SU-DHL-6 (cell line): ENCODE results near the gene CRACR2A.

Experiments used
- H2AFZ ChIP-seq: fragments of 200-600 bp; sonication (generic); 2 replicates; pipeline ENCODE4 v1.6.1; 2014; ENCODE audit warnings: low read depth, mild to moderate bottlenecking, moderate library complexity, mixed read lengths, antibody characterized with exemption, low read length; ENCODE audit not compliant: severe bottlenecking
- H3F3A ChIP-seq: fragments of 200-600 bp; shearing (Covaris generic); 2 replicates; pipeline ENCODE4 v1.6.0; 2016; ENCODE audit warnings: antibody characterized with exemption, mild to moderate bottlenecking; ENCODE audit not compliant: insufficient read depth
- H3K27ac ChIP-seq: fragments of 200-600 bp; sonication (generic); 2 replicates; pipeline ENCODE4 v1.5.1; 2016; ENCODE audit warnings: low read depth, mild to moderate bottlenecking, low read length, moderate library complexity, mixed read lengths
- H3K27me3 ChIP-seq: fragments of 200-600 bp; sonication (generic), shearing (Covaris generic); 2 replicates; pipeline ENCODE4 v1.6.0; 2014; ENCODE audit warnings: mild to moderate bottlenecking, low read length
- H3K36me3 ChIP-seq: fragments of 200-600 bp; sonication (generic); 2 replicates; pipeline ENCODE4 v1.6.1; 2014; ENCODE audit warnings: mild to moderate bottlenecking, low read length, mixed read lengths
- H3K4me2 ChIP-seq: fragments of 300-600, 200-600 bp; shearing (Covaris generic), sonication (generic); 2 replicates; pipeline ENCODE4 v1.6.0; 2014; ENCODE audit warnings: low read length, low read depth, mild to moderate bottlenecking; ENCODE audit not compliant: poor library complexity, severe bottlenecking
- H3K4me3 ChIP-seq: fragments of 200-600 bp; sonication (generic); 2 replicates; pipeline ENCODE4 v1.5.1; 2014; ENCODE audit warnings: antibody characterized with exemption, low read length, mild to moderate bottlenecking, mixed read lengths; ENCODE audit not compliant: insufficient read depth, poor library complexity, severe bottlenecking
- H3K79me2 ChIP-seq: fragments of 200-600 bp; sonication (generic); 2 replicates; pipeline ENCODE4 v1.6.1; 2014; ENCODE audit warnings: mild to moderate bottlenecking, low read length, moderate library complexity; ENCODE audit not compliant: insufficient read depth
- H3K9ac ChIP-seq: fragments of 200-600 bp; sonication (generic); 2 replicates; pipeline ENCODE4 v1.7.0; 2014; ENCODE audit warnings: mild to moderate bottlenecking, low read length
- H3K9me2 ChIP-seq: fragments of 200-600 bp; sonication (generic); replicated peaks from 2 replicates; pipeline ENCODE4 v1.6.1; 2014; ENCODE audit warnings: low read length; ENCODE audit not compliant: insufficient read depth
- H3K9me3 ChIP-seq: fragments of 200-600 bp; sonication (generic); 2 replicates; pipeline ENCODE4 v1.6.1; 2014; ENCODE audit warnings: low read length, mixed read lengths; ENCODE audit not compliant: insufficient read depth
- H4K20me1 ChIP-seq: fragments of 200-600 bp; sonication (generic); 2 replicates; pipeline ENCODE4 v1.6.1; 2014; ENCODE audit warnings: low read depth, mild to moderate bottlenecking, antibody characterized with exemption, low read length, moderate library complexity, mixed read lengths
- EZH2phosphoT487 ChIP-seq: fragments of 200-600 bp; sonication (generic), shearing (Covaris generic); conservative IDR thresholded peaks from 2 replicates; pipeline ENCODE4 v1.6.1; 2018; ENCODE audit warnings: mild to moderate bottlenecking, antibody characterized with exemption, low read length, moderate library complexity, mixed read lengths
- TF ChIP-seq, protein P1 (sequence below): fragments of 200-600 bp; sonication (generic); IDR thresholded peaks from one replicate; pipeline ENCODE4 v1.5.1; 2017; ENCODE audit warnings: antibody characterized with exemption, mild to moderate bottlenecking, low read length, moderate library complexity; ENCODE audit not compliant: insufficient read depth, poor library complexity, severe bottlenecking

CRACR2A gene

DNA sequence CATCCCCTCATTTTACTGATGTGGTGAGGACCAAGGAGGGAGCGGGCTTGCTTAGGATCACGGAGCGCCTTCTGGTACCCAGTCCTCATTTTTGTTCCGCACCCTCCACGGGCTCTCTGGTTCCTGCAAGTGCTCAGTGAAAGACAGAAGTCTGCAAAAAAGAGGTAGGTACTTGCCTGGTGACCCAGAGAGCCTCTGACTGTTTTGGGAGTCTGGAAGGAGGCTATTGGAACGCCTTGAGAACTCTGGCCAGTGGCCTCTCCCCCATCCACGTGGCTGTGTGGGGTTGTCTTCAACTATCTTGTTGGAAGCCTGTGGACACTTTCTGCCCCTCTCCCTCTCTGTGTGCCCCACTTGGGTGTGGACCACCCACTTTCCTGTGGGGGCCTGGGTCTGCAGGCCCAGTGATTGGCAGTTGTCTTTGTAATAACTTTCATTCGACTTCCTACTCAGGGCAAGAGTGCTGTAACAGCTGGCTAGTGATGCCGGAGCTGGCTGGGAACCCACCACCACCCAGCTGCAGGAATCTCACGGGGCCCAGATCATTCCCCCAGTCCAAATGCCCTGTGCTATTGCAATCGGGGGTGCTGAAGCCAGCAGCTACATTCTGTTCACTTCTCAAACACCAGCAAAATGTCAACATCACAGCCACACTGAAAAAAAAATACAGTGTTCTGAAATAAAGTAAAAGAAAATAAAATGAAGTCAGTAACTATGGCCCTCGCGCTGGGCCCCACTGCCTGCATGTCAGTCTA is 139.1 kb downstream of the CRACR2A start:
- no peak overlapping the region for H3K9ac ChIP-seq
- no peaks in the 10 kb centered on the region for H3K9me3 ChIP-seq
- H4K20me1 ChIP-seq = no peaks in the 10 kb centered on the region
- no peak overlapping the region for H3K4me2 ChIP-seq
- no peak overlapping the region for H3K27ac ChIP-seq
- H2AFZ ChIP-seq = no peak overlapping the region
- H3K27me3 ChIP-seq = no peaks in the 10 kb centered on the region
- H3K4me3 ChIP-seq = no peak overlapping the region
- no peaks in the 10 kb centered on the region for H3K36me3 ChIP-seq
- no peaks in the 10 kb centered on the region for H3K79me2 ChIP-seq
- TF ChIP-seq, protein P1, sequence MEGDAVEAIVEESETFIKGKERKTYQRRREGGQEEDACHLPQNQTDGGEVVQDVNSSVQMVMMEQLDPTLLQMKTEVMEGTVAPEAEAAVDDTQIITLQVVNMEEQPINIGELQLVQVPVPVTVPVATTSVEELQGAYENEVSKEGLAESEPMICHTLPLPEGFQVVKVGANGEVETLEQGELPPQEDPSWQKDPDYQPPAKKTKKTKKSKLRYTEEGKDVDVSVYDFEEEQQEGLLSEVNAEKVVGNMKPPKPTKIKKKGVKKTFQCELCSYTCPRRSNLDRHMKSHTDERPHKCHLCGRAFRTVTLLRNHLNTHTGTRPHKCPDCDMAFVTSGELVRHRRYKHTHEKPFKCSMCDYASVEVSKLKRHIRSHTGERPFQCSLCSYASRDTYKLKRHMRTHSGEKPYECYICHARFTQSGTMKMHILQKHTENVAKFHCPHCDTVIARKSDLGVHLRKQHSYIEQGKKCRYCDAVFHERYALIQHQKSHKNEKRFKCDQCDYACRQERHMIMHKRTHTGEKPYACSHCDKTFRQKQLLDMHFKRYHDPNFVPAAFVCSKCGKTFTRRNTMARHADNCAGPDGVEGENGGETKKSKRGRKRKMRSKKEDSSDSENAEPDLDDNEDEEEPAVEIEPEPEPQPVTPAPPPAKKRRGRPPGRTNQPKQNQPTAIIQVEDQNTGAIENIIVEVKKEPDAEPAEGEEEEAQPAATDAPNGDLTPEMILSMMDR = no peak
- TF ChIP-seq EZH2phosphoT487 = no peak
- no peaks in the 10 kb centered on the region for H3K9me2 ChIP-seq
- H3F3A ChIP-seq = no peaks in the 10 kb centered on the region

DNA sequence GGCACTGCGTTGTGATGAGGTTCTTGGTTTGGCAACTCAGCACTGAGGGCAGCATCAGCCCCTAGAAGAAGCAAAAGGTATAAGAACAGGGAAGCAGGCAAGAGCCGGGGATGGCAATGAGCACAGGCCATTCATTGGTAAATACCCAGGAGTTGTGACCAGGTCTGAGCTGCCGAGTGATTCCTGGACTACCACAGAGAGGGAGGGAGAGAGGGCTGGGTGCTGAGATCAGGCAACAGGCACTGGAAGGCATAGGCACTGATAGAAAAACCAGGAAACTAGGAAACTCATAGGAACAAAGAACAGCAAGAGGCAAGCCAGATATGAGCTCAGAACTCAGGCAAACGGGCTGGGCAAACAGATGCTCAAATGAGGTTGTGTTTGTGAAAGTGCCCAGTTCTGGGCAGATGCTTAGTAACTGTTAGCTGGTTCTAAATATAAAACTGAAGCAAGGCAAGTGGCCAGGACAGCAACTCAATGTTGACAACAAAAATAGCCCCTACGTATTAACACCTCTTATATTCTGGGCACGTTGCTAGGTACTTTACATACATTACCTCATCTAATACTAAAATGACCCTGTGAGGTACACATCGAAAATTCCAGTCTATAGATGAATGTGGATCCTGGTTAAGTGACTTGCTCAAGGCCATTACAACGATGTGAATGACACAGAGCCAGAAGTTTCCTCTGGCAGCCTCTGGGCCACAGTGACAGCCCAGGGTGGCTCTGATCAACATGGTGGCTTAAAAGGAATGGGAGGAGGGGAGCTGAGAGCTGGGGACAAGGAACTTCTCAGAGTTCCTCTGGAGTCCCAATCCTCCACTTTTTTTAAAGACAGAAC is 140.8 kb downstream of the CRACR2A start:
- Histone ChIP-seq H3K4me3 (no peak overlapping the region), H3K9me2 (no peaks in the 10 kb centered on the region), H4K20me1 (no peaks in the 10 kb centered on the region), H3K27me3 (no peaks in the 10 kb centered on the region), H3K9me3 (no peaks in the 10 kb centered on the region), H3K79me2 (no peaks in the 10 kb centered on the region), H3K36me3 (no peaks in the 10 kb centered on the region), H3F3A (no peaks in the 10 kb centered on the region), H2AFZ (no peak overlapping the region), H3K9ac (no peak overlapping the region), H3K27ac (no peak overlapping the region), H3K4me2 (no peak overlapping the region)
- no peak for TF ChIP-seq EZH2phosphoT487
- TF ChIP-seq, protein P1 = no peak

DNA sequence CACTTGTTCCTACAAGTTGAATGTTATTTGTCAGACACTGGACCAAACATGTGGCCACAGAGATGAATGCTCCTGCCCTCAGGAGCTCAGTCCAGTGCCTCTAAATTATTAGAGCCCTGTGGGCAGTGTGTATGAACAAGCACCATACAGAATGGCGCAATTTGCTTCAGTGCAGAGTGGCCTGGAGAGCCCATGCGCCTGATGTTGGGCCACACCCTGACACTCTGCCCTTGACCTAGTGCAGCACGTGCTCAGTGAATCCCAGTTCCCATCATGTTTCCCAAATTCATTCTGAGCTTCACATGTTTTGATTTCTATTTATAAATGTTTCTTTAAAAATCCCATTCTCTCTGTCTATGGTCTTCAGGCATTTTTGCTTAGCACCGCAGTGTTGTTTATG is 145.1 kb downstream of the CRACR2A start:
- no peak overlapping the region for H3K4me2 ChIP-seq

More for the DNA sequence above, 145.1 kb downstream of the CRACR2A start:
- H3F3A ChIP-seq = no peaks in the 10 kb centered on the region
- no peak overlapping the region for H2AFZ ChIP-seq
- no peaks in the 10 kb centered on the region for H3K27me3 ChIP-seq
- TF ChIP-seq, protein P1 = no peak
- no peak for TF ChIP-seq EZH2phosphoT487
- H3K4me3 ChIP-seq = no peak overlapping the region
- H3K79me2 ChIP-seq = no peaks in the 10 kb centered on the region
- H3K36me3 ChIP-seq = no peaks in the 10 kb centered on the region
- no peak overlapping the region for H3K27ac ChIP-seq
- H4K20me1 ChIP-seq = no peaks in the 10 kb centered on the region
- no peak overlapping the region for H3K9ac ChIP-seq
- no peaks in the 10 kb centered on the region for H3K9me2 ChIP-seq
- no peaks in the 10 kb centered on the region for H3K9me3 ChIP-seq
